Measurements from ENCODE around the gene COL13A1.

DNA sequence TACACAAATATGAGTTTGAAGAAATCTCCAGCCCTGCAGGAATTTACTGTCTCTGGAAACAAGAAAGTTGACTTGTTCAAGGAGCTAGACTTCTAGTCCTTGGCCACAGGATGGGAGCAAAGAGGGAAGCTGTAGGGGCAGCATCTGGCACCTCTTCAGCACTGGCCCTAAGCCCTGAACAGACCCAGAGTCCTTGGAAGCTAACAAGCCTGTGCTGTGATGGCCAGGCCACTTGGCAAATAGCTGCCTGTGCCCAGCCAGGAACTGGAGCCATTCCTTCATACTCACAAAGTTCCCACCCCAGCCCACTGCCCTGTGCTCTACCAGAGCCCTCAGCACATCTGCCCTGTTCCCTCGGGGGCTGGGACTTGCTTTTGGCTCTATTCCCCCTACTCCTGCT is 9.4 kb upstream of the COL13A1 start:
- TF ChIP-seq POLR2A (IDR thresholded peaks at IDR 0.05) = no peak
- TF ChIP-seq, protein P1, sequence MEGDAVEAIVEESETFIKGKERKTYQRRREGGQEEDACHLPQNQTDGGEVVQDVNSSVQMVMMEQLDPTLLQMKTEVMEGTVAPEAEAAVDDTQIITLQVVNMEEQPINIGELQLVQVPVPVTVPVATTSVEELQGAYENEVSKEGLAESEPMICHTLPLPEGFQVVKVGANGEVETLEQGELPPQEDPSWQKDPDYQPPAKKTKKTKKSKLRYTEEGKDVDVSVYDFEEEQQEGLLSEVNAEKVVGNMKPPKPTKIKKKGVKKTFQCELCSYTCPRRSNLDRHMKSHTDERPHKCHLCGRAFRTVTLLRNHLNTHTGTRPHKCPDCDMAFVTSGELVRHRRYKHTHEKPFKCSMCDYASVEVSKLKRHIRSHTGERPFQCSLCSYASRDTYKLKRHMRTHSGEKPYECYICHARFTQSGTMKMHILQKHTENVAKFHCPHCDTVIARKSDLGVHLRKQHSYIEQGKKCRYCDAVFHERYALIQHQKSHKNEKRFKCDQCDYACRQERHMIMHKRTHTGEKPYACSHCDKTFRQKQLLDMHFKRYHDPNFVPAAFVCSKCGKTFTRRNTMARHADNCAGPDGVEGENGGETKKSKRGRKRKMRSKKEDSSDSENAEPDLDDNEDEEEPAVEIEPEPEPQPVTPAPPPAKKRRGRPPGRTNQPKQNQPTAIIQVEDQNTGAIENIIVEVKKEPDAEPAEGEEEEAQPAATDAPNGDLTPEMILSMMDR (IDR thresholded peaks at IDR 0.05 in 4 of 5, conservative IDR thresholded peaks at IDR 0.05 in 1 of 5) = no peak
